Measurements from ENCODE around the gene PLA2G5.

PLA2G5 gene

DNA sequence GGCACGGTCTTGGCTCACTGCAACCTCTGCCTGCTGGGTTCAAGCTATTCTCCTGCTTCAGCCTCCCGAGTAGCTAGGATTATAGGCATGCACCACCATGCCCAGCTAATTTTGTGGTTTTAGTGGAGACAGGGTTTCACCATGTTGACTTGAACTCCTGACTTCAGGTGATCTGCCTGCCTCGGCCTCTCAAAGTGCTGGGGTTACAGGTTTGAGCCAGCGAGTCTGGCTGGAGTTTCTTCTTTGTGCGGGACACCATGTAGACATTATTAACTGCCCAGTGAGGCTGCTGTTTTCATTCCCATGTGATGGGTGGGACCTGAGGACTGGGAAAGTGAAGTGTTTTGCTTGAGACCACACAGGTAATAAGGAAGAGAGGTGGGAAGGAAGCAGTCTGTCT, 23.3 kb downstream of the PLA2G5 start:
- no peak for DNase-seq

DNA sequence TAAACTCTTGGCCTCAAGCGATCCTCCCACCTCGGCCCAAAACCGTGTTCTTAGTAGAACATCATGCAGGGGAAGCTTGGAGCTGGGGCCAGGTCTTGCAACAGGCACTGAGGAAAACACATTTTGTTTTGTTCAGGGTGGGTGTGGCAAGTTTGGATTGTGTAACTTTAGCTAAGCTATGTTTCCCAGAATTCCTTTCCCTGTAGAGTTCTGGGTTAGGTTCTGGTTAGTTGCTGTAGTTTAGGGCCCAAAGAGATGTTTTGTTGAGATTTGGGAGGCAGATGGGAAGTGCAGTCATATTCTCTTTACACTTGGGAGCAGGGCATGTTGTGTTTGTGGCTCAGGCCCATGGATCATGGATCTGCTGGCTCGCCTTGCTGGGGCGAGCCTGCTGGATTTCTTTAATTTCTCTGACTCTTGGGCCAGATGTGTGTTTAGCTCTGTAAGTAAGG, 24.0 kb downstream of the PLA2G5 start:
- no peak for DNase-seq

DNA sequence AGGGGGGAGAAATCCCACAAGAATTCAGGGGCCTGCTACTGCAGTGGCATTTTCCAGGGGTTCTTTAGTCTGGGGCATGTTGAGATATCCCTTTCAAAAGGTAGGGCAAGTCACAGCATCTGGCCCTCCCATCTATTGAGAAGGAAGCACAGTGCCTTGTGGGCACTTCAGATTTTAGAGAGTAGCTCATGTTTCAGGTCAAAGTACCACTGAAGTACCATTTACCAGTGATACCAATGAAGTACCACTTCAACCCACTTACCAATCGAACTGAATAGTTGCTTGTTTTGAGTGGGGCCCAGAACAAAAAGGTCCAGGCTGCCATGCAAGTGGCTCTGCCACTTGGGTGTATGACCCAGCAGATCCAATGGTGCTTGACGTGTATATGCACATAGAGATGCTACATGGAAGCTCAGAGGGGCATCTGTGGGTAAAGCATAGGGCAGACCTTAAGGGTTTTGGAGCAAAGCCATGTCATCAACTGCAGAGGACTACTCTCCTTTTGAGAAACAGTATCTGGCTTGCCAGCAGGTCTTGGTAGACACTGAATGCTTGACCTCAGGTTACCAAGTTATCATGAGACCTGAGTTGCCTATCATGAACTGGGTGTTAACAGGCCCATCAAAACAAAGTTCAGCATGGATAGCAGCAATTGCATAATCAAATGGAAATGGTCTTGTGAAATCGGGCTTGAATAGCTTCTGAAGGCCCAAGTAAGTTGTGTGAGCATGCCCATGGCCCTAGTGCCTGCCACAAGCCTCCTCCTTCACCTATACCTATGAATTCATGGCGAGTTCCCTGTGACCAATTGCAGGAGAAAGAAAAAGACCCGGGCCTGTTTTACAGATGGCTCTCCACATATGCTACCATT, 25.8 kb downstream of the PLA2G5 start:
- DNase-seq = no peak

DNA sequence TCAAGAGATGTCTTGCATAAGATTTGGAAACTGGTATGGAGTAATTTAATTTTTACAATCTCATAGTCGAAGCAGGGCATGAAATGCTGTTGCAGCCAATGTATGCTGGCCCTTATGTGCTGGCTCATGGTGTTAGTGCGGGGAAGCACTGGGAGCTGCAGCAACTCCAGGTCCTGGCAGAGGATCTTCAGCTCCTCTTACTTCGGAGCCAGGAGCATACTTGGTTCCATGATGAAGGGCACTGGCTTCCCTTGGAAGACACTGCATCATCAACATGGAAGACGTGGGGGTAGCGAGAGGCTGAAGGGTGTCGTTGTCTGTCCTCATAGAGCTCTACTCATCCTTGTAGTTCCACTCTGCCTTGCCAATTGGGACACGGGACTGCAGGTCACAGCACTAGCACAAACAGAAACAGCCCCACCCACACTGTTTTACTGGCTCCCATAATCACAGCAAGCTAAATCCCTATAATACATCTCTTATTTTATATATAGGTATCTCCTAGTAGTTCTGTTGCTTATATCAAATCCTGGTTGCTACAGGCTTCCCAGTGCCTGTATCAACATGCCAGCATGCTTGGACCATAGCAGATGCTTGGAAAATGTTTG, 26.9 kb downstream of the PLA2G5 start:
- DNase-seq = no peak

DNA sequence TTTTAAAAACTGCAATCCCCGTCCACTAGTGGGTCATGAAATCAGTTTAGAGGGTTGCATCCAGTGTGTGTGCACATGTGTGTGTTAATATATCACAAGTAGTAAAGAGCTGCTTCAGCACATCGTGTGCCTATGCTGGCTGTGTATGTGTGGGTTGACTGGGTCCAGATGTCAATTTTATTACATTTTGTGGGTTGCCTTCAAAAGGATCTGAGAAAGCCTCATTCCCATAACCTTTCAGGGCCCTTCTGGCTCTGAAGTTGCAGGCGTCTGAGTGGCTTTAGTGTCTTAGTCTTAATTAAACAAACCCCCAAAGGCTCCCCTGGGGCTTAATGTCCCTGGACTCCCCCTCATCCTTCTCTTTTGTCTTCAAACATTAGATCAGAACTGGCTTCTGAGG, 29.5 kb downstream of the PLA2G5 start:
- DNase-seq = no peak

DNA sequence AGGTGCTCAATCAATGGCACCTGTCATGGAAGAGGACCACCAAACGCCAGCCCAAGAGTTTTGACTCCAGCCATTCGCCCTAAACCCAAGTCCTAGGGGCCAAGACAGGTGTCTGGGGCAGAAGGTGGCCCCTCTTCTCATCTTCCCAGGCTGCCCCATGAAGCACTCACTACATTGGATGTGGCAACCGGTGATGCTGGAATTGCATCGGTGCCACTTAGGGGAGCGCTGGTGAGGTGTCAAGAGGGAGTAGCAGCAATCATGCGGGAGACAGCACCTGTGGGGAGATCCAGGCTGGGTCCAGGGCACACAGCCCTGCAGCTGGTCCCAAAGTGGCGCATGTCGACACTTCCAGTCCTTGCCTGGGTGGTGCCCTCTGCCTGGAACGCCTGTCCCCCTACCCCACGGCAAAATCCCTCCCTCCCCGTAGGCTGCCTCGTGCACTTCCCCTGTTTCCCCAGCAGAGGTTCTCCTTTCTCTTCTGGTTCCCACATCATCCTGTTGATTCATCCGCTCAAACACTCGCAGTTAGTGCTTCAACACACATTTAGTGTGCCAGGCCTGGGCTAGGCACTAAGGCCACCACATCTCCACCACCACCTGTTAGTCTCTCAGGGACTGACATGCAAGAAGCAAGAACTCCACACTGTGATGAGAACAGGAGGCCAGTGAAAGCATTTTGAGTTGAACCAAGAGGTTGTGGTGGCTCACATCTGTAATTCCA, 30.8 kb downstream of the PLA2G5 start:
- peak; percentile 16 for DNase-seq

DNA sequence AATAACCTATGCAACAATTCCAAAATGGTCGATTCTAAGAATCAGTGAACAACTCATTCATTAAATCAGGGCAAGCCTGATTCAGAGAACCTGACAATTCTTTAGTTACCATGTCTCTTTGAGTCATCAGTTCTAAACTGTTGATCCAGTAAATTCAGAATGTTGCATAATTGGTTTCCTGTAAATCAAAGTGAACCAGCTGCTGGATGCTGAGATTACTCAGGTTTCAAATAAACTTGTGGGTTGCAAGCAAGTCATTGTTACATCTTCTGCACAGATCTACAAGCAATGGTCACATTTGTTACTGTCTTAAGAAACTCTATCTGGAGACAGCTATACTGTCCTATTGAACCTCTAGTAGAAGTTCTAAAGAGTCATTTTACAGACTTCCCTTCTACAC, 32.9 kb downstream of the PLA2G5 start:
- no peak for DNase-seq

DNA sequence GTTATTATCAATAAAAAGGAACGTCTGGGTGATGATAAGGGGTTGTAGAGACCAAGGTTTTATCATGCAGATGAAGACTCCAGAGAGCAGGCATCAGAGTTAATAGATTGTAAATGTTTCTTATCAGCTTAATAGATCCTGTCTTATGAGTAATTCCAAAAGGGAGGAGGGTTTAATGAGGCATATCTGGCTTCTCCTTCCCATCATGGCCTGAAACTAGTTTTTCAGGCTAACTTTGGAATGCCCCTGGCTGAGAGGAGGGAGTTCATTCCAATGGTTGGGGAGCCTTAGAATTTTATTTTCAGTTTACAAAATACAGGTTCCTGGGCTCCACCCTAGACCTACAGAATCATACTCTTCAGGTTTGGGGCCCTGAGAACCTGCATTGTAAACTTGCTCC, 35.9 kb downstream of the PLA2G5 start:
- no peak for DNase-seq

DNA sequence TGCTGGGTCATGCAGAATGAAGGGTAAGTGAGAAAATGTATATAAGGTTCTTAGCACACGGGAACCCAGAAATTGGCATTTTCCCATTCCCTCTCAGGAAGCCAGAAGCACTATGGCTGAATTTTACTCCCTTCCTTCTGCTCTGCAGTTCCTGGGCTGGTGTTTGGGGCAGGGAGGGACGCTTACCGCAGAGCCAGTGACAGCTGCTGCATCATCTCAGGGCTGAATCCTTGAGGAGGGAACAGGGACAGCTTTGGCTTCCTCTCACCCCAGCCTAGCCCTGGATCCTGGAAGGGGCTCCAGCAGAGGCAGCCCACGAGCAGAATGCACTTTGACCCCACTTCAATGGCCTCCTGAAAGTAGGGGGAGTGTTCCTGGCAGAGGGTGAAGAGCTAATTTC, 37.4 kb downstream of the PLA2G5 start:
- no peak for DNase-seq

DNA sequence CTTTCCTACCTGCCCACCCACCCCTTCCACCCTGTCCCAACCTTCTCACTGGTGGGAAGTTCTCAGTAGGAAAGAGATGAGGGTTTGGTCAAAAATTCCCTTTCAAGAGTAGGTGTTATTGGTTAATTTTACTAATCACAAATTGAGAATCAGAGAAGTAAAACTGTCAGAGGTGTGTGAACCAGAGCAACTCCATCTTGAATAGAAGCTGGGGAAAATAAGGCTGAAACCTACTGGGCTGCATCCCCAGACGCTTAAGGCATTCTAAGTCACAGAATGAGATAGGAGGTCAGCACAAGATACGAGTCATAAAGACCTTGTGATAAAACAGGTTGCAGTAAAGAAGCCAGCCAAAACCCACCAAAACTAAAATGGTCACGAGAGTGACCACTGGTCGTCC, 37.8 kb downstream of the PLA2G5 start:
- DNase-seq = no peak

DNA sequence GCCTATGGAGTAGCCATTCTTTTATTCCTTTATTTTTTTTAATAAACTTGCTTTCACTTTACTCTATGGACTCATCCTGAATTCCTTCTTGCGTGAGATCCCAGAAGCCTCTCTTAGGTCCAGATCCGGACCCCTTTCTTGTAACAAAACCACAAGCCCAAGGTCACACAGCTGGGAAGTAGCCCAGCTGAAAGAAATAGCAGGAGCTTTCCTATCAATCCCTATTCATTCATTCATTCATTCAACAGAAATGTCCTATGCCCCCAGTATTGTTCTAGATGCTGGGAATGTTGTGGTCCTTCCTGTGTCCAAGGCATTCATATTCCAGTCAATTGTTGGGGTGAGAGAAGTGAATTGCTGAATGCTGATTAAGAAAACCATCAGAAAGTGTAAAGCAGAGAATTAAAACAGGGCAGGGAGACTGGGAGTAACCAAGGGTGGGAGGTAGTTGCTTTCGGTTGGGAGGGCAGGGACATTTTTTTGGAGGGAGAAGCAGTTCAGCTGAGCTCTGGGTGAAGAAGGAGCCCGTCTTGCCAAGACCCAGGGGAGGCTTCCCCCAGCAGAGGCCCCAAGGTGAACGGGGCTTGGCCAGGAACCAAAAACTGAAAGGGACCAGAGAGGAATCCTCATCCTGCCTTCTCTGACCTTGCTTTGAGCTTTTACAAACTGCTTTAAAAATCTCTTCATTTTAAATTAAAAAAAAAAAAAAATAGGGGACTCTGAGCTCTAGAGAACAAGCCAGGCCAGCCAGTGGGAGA, 38.6 kb downstream of the PLA2G5 start:
- DNase-seq = no peak

DNA sequence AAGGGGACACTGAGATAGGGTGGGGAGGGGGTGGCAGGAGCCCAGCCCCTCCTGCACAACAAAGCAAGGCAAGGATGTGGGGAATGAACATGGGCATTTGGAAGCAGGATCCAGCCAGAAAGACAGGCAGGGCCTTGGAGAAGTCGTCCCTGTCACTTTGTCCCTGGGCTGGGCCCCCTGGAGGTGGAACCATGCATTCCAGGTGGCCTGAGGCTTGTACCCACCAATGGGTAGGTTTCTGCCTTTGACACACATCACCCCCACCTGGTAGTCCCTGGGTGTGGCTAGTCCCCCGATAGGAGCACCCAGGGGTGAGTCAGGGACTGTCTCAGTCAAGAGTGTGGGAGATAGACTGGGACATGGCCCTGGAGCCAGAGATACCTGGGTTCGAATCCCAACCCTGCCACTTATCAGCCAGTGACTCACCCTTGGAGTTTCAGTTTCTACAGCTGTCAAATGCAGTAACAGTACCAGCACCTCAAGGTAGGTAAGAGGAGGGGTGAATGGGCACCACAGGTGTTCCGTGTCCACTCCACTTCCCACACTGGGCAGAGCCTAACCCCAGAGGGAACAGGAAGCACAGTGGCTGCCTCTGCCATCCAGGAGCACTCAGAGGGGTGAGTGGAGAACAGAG, 39.3 kb downstream of the PLA2G5 start:
- DNase-seq = no peak

DNA sequence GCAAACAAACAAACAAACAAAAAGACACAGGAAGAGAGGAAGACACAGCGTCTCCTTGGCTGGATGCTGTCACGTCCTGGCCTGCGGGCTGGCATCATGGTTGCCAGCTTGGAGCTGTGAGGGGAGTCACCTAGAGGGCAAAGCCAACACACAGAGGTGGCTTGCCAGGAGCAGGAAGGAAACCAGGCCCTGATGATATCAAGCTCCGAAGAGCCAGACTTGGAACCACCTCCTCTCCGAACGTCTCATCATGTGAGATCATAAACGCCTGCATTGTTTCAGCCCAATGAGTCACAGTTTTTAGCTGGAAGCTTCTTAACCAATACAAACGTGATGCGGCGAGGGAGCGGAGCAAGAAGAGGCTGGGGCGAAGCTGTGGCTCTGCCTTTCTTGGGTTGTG, 40.7 kb downstream of the PLA2G5 start:
- no peak for DNase-seq

DNA sequence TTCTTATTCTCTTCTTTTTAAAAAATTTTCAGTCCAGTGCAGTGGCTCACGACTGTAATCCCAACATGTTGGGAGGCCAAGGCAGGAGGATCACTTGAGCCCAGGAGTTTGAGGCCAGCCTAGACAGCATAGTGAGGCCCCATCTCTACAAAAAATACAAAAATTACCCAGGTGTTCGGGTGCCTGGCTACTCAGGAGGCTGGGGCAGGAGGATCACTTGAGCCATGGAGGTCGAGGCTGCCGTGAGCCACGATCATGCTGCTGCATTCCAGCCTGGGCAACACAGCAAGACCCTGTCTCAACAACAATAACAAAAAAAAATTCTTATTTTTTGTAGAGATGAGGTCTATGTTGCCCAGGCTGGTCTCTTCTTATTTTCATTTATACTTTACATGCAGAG, 41.5 kb downstream of the PLA2G5 start:
- DNase-seq = no peak

DNA sequence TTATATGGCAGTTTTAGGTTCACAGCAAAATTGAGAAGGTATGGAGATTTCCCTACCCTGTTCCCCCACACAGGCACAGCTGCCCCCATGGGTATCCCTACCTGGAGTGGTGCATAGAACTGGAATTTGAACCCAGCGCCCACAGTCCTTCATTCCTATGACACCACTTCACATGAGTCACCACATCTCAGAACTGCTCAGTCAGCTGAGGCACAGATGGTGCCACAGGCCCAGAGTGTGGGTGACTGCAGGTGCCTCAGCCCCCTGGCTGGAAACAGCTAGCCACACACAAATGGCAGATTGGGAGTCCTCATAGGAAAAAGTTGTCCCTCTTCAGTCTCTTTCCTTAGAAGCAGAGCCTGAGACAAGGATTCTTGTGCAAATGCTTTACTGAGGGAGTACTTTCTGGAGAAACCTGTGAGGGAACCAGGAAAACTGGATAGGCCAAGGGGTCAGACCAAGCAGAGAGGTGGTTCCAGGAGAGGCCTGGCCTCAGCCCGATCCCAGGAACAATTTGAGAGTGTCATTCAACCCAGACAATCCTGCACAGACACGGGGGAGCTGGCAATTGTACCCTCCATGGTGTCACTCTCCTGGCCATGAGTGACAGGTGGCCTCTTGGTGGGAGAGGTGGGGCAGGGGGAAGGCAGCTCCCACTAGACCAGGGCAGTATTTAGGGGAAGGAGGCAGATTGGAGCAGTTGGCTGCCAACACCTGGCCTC, 42.4 kb downstream of the PLA2G5 start:
- DNase-seq = no peak

DNA sequence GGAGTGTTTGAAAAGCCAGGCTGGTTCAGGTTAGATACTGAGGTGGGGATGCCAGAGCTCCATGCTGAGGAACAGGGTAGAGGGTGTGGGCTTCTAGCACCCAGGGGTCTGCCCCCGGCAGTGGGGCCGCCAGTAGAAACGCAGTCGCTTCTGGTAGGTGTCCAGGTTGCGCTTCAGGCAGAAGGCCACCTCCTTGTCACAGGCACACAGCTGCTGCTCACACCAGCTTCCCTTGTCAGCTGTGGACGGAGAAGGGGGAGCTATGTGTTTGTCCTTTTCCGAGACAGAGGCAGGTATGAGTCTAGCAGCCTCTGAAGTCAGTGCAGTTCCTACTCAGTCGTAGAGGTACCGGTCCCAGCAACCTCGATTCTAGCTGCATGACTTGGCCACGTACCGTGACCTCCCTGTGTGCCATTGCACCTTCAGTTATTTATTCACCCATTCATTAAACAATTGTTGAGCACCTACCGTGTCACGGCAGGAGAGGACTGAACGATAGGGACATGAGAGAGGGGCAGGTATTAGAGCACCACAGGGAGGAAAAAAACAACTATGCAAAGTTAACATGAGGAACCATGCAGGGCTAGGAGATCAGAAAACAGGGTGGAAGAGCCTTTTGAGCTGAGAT, 44.1 kb downstream of the PLA2G5 start:
- DNase-seq = no peak

DNA sequence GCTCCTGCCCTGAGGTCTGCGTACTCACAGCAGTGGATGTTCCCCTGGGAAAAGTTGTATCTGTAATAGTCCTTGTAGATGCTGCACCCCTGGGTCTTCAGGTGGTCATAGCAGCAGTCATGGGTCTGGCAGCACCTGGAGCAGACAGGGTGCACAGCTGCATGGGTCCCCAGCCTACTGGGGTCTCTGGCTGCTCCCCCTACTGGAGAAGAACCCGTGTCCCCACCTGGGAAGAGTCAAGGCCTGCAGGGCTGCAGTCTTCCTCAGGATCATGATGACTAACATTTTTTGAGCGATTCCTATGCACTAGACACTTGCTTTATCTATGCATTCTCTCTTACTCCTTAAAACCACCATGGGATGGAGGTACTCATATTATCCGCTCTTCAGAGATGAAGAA, 45.5 kb downstream of the PLA2G5 start:
- DNase-seq = no peak

DNA sequence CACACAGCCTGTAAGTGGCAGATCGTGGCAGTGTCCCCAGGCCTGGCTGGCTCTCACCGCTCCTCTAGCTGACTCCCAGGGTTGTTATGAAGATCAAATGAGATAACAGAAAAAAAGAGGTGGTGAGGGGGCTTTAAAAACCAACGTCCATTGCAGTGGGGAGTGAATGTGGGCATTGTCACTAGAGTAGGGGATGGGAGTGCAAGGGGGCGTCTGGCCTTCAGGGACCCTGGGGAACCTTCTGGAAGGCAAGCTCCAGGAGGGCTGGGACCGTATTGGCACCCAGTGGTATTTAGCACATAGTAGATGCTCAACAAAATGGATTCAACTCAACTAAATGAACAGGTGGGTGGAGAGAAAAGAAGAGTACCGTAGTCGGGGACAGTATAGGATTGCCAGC, 45.9 kb downstream of the PLA2G5 start:
- no peak for DNase-seq

DNA sequence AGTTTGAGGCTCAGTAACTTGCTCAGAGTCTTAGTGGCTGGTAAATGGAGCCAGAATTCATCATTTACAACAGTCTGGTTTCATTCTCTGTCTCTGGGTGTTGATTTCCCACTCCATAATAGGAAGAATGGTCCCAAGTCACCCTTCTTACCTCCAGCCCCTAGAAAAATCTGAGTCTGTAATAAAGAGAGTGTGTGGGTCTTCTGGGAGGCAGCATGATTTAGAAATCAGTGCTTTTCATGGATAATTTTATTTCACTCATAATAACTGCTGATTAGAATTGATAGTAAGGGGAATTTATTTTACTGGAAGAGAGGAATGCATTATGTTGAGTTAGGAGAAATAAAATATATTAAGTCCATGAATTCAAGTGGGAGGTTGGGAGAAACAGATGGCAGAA, 47.2 kb downstream of the PLA2G5 start:
- no peak for DNase-seq

DNA sequence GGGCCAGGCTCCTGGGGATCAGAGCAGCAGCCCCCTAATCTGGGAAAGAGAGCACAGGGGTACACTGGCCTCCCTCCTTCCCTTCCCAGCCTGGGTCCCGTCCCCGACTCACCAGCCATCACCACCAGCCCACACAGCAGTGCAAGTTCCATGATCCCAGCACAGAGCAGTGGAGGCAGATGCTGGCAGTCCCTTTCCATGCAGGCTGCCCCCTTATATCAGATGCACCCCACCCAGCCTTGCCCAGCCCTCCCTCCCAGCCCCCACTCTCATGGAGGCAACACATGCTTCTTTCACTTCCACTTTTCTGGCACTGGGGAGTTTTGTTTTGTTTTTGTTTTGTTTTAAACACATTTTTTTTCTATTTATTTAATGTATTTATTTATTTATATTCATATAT, 49.4 kb downstream of the PLA2G5 start, which contains the start of gene PLA2G2D:
Gene PLA2G2D, minus strand, starts transcription at position 190 of the 400 bp plus-strand sequence. Its CDS starts 38 bp downstream, at position 152.
- DNase-seq = no peak

DNA sequence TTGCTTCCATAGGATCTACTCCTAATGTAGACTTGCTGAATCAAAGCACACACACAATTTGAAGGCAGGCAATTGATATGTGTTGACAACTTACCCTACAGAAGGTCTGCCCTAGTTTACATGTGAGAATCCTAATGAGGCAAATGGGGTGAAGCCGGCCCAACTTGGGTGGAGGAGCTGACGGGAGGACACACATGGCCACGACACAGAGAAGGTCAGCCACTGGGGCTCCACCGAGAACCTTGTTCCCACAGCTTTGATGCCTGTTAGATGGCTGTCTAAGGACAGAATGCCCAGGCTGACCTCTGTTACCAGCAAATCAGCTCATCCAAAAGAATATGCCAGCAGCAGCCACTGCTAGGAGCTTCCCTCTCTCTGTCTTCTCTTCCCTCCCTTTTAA, 50.8 kb downstream of the PLA2G5 start:
- no peak for DNase-seq
